GM18909 (cell line): Measurements from ENCODE around the gene GRIN2A.

Experiments used
- ATAC-seq: cut with Tn5 transposase; IDR thresholded peaks from one replicate; pipeline ENCODE4 v1.9.1; 2021; ENCODE audit warnings: mild to moderate bottlenecking; ENCODE audit not compliant: unreplicated experiment, poor library complexity

Gene GRIN2A

DNA sequence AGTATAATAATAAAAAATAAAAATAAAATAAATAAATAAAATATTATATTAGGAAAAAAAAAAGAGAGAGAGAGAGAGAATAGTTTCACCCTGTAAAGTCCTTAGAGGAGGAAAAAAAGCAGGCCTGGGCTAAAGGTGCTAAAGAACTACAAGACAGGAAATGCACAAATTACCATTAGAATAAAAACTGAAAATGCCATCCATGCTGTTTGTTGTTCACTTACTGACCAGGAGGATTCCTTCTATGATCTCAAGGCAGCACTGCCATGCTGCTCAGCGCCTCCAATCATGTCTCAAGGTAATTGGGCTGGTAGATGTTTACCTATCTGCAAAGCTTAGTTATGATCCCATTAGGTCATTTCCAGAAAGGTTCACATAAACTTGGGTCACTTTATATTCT, 201.2 kb downstream of the GRIN2A start:
- ATAC-seq, result no peak

GRCh38 chr16:9978160-9978725, 204.0 kb downstream of the GRIN2A start:
- ATAC-seq, result no peak

DNA sequence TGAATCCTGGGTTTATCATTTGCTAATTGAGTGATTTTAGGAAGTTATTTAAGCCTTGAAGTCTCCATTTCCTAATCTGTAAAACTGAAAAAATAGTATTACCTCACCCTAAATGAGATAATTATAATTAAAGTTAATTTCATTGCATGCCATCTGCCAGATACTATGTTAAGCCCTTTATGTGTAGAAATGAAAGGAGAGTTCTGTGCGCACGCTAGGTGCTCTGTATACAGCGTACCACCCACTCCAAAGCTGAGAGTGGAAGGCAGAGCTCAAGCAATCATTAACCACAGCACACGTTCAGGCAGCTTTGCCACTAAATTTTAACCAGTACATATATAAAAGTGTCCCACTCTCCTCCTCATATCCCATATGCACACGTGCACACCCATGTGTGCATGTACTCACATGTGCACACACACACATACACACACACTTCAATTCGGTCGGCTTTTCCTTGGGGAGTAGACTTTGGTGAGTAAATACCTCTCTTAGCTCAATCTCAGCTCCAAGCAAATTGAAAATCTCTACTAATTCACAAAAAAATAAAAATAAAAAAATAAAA, 204.8 kb downstream of the GRIN2A start:
- ATAC-seq, result no peak

GRCh38 chr16:9976601-9977000, 205.6 kb downstream of the GRIN2A start:
- ATAC-seq, result no peak

DNA sequence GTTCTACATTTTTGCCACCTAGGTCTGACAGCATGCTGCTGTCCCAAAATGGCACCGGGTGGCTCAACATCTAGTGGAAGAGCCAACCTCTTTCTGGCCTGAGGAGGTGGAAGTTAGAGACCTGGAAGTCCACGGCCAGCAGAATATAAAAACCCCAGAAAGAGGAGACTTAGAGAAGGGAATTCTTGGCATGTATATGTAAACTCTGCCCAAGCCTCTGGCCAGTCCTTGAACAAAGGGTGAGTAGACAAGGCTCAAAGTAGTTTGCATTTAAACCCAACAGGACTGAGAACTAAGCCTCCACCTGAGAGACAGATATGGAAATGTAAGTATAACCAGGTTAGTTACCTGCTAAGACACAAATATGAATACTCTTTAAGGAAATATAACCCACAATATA, 210.3 kb downstream of the GRIN2A start:
- no peak for ATAC-seq

DNA sequence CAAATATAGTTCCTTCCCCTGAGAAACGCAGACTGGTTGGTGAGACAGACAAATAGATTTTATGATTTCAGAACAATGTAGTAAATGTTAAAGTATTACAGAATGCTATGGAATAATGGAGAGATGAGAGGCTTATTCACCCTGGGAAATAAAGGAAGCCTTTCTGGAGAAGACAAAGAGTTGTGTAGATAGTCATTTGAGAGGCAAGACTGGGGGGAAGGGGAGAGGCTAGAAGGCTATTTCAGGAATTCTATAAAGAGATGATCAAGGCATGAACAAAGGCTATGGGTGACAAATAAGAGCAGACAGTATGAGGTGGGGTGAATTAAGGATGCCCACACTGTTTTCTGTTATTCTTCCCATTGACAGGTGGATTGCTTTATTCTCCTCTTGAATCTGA, 211.4 kb downstream of the GRIN2A start:
- no peak for ATAC-seq

DNA sequence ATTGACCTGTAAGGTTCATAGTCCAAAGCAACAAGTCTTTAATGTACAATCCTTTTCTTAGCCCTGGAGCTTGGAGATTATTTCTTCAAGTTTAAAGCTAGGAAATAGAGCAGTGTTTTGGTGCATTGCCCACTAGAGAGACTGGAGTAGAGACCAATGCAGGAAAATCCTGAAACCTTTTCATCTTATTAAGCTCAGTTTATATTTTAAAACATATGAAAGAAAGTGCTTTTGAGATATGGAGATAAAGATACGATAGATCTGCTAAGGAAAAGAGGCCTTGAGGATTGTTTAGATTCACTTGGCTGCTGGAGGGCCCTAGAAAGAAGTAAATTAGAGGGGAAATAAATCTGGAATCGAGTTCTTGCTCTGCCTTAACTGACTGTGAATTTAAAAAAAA, 212.0 kb downstream of the GRIN2A start:
- no peak for ATAC-seq

GRCh38 chr16:9969580-9969979, 212.6 kb downstream of the GRIN2A start:
- ATAC-seq, result no peak

- ATAC-seq, result peak; percentile 48
Observed at GRCh38 chr16:9966569-9967157, 215.6 kb downstream of the GRIN2A start.

- ATAC-seq, result no peak
Observed at GRCh38 chr16:9965079-9965478, 217.1 kb downstream of the GRIN2A start.

DNA sequence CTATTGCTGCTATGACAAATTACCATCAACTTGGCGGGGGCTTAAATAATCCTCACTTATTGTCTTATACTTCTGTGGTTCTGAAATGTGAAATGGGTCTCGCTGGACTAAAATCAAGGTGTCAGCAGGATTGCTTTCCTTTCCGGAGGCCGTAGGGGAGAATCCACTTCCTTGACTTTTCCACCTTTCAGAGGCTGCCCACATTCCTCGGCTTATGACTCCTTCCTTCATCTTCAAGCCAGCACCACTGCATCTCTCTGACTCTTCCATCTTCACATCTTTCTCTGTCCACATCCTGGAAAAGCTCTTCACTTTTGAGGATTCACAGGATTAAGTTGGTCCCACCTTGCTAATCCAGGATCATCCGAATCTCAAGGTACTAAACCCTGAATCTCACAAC, 217.8 kb downstream of the GRIN2A start:
- no peak for ATAC-seq

DNA sequence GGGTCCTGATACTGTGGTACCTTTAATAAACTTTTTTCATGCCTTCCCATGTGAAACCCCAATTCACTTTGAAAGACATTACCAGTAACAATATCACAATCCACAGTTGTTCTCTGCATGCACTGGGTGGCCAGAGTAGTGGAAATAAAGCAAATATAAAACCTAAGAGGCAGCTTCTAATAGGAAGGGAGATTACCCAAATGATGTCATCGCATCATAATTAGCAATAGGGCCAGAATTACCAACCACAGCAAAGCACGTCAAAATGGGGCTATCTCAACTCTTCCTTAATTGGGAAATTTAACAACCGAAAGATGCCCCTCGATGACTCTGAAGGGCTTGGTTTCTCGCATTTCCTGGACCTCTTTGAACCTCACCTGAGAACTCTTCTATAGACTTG, 224.8 kb downstream of the GRIN2A start:
- ATAC-seq, result no peak

- no peak for ATAC-seq
Observed at GRCh38 chr16:9957002-9957401, 225.2 kb downstream of the GRIN2A start.

- no peak for ATAC-seq
Observed at GRCh38 chr16:9955677-9956076, 226.6 kb downstream of the GRIN2A start.

DNA sequence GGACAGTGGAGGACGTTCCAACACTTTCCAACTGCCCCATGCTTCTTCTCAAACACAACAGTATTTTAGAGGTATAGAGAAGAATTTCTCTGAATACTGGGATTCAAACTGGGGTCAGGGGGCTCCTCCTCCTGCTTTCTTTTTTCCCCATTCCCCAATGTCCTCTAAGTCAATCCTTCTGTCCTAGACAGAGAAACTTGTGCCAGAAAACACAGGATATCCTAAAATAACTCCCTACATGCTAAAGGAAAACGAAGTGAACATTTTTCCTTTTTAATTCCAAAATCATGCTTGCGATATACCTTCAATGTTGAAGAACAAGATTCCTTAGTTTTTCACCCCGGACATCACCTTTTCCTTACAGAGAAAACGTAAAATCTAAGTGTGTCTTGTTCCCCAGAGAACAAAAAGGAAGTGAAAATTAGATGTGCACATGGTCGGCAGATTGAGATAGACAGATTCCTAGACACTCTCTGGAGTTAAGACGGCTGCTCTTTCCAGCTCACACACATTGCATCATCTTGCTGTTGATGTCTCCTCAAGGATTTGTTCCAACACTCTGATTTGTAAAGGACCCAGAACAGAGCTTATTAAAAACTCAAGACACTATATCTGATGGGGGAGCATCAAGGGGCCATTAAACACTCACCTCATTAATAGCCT, 228.2 kb downstream of the GRIN2A start:
- no peak for ATAC-seq

- ATAC-seq, result no peak
Observed at GRCh38 chr16:9950658-9951057, 231.6 kb downstream of the GRIN2A start.

DNA sequence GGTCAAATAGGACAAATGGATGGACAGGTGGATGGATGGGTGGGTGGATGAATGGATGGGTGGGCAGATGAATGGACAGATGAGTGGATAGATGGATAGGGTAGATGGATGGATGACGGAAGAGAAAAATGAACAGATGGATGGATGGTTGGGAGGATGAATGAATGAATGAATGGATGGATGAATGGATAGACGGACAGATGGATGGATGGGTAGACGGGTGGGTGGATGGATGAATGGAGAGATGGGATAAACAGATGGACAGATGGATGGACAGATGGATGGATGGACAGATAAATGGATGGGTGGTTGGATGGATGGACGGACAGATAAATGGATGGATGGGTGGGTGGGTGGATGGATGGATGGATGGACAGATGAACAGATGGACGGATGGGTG, 232.8 kb downstream of the GRIN2A start:
- no peak for ATAC-seq

- no peak for ATAC-seq
Observed at GRCh38 chr16:9948933-9949332, 233.3 kb downstream of the GRIN2A start.

DNA sequence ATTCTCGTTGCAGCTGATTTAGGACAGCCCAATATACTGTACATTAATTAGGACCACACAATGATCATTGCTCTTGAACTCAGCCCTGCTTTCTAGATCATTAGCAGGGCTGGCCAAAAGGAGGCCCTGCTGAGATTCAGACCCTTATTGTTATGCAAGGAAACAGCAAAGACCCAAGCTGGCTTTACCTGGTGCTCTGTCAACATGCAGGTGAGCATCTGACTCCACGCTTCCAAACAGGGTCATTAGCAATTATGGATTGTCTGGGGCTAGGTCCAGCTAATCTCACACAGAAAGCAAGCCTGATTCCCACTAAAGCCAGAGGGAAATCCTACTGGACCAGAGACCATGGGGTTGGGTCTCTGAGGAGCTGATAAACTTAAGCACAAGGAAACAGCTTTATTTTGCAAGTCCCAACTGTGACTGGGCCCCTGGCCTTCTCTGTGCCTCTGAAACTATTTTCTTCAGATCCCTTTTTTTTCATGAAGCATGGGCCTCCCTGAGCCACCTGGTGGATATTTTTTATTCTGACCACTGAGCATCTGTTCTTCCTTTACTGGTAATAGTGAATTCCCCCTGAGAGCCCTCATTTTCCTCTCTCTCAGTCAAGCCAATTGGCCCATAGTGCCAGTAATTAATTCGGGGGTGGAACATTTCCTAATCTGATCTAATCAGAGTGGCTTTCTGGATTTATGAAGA, 236.1 kb downstream of the GRIN2A start:
- ATAC-seq, result no peak

GRCh38 chr16:9943121-9943520, 239.1 kb downstream of the GRIN2A start:
- ATAC-seq, result no peak

DNA sequence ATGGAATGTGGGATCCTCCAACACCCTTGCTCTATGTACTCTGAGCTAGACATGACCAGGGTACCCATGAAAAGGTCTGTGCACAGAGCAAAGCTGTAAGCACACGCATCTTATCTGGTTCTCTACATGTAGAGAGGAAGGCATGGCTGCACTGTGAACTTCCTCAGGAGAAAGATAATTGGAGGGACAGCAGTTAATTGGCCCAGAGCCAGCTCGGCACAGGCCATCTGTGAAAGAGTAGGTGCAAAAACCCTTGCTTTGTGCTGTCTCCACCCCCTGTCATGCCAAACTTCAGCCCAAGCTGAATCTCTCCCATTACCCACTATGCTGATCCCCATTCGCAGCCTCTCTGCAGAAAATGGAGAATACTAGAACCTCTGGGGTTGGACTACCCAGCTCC, 241.0 kb downstream of the GRIN2A start:
- ATAC-seq, result no peak
